A673 (cell line): ENCODE results near the gene HERPUD2. TPM values are rescaled to one million over a fixed set of nuclear protein-coding genes. Genes with fewer than 3 reads are reported as not detected.

Experiments
- BruUV-seq: library from RNA; stranded (reverse); fragments of 400-500 nt; replicated peaks from 2 replicates; lab custom pipeline; 2021; lab: Mats Ljungman, UMichigan
- CTCF ChIA-PET: fragments of 300-600 bp; sonication (Branson Sonifier 250); formaldehyde crosslinking; loops from one replicate; lab custom pipeline; 2022; ENCODE audit warnings: antibody characterized with exemption; lab: Charles Lee
- POLR2A ChIA-PET: fragments of 300-600 bp; sonication (Branson Sonifier 250); formaldehyde crosslinking; loops from one replicate; lab custom pipeline; 2022; ENCODE audit warnings: antibody characterized with exemption; ENCODE audit not compliant: low non-redundant PET; lab: Charles Lee
- DNase-seq: peaks from one replicate; pipeline ENCODE4 v3.0.0-alpha.2; 2015; ENCODE audit warnings: low spot score
- H3K27ac ChIP-seq: fragments of 200-600 bp; sonication (generic); 2 replicates; pipeline ENCODE4 v1.5.1; 2016; ENCODE audit warnings: mixed run types, low read depth, mild to moderate bottlenecking, mixed read lengths, antibody characterized with exemption, low read length; ENCODE audit not compliant: poor library complexity, severe bottlenecking
- H3K27me3 ChIP-seq: fragments of 200-600 bp; sonication (generic); replicated peaks from 2 replicates; pipeline ENCODE4 v1.6.1; 2017; ENCODE audit warnings: mixed run types, low read depth, mild to moderate bottlenecking, mixed read lengths, antibody characterized with exemption, low read length; ENCODE audit not compliant: insufficient read depth, poor library complexity
- H3K36me3 ChIP-seq: fragments of 200-600 bp; sonication (generic); 2 replicates; pipeline ENCODE4 v1.6.1; 2016; ENCODE audit warnings: mixed run types, mild to moderate bottlenecking, mixed read lengths, antibody characterized with exemption, low read length; ENCODE audit not compliant: insufficient read depth, poor library complexity, severe bottlenecking
- H3K4me1 ChIP-seq: fragments of 200-600 bp; sonication (generic); 2 replicates; pipeline ENCODE4 v1.6.1; 2017; ENCODE audit warnings: mixed run types, mild to moderate bottlenecking, mixed read lengths, antibody characterized with exemption, low read length; ENCODE audit not compliant: insufficient read depth, poor library complexity, severe bottlenecking
- H3K4me3 ChIP-seq: fragments of 200-600 bp; sonication (generic); 2 replicates; pipeline ENCODE4 v1.5.1; 2016; ENCODE audit warnings: low read depth, mixed run types, mild to moderate bottlenecking, mixed read lengths, low read length; ENCODE audit not compliant: poor library complexity, severe bottlenecking
- H3K9me3 ChIP-seq: fragments of 200-600 bp; sonication (generic); 2 replicates; pipeline ENCODE4 v1.6.1; 2016; ENCODE audit warnings: mixed run types, low read depth, mild to moderate bottlenecking, mixed read lengths, antibody characterized with exemption, low read length; ENCODE audit not compliant: poor library complexity, severe bottlenecking
- CTCF ChIP-seq: fragments of 300-800, 200-600 bp; sonication (generic); conservative IDR thresholded peaks from 2 replicates; pipeline ENCODE4 v1.5.1; 2017; ENCODE audit warnings: low read depth, mild to moderate bottlenecking, antibody characterized with exemption, low read length, moderate library complexity, mixed read lengths
- EZH2 ChIP-seq: fragments of 200-600 bp; sonication (generic); IDR thresholded peaks from 2 replicates; pipeline ENCODE4 v1.6.1; 2017; ENCODE audit warnings: borderline replicate concordance, low read depth, mild to moderate bottlenecking, mixed read lengths, antibody characterized with exemption, low read length; ENCODE audit not compliant: poor library complexity, severe bottlenecking
- intact Hi-C: fragments of 100-400 bp; cut with micrococcal nuclease; formaldehyde crosslinking; loops from one replicate; pipeline ENCODE4 v1.10.0; 2022; ENCODE audit not compliant: unreplicated experiment
- total RNA-seq: library from RNA; stranded (reverse); gene quantifications from 2 replicates; pipeline ENCODE4 v1.2.3, GENCODE V29; 2021

HERPUD2 gene
- total RNA-seq, 1 experiment from 2014 or later, result 23.3 TPM

GRCh38 chr7:35701287-35701900 is 6.5 kb upstream of the HERPUD2 start:
- DNase-seq, result no peak
- Histone ChIP-seq H3K27ac (no peak overlapping the region), H3K4me3 (no peak overlapping the region), H3K4me1 (peaks cover 11% of the 10 kb centered on the region), H3K36me3 (no peaks in the 10 kb centered on the region), H3K27me3 (no peaks in the 10 kb centered on the region), H3K9me3 (no peaks in the 10 kb centered on the region)
- intact Hi-C loops, result no loop called here
- TF ChIP-seq EZH2 (no peak), CTCF (no peak)
- BruUV-seq, result no TSS peak
- POLR2A ChIA-PET, result no interaction called here
- CTCF ChIA-PET, result no interaction called here

GRCh38 chr7:35700865-35701264 is 5.9 kb upstream of the HERPUD2 start:
- ChIA-PET CTCF (no interaction called here), POLR2A (no interaction called here)
- intact Hi-C loops, result no loop called here
- Histone ChIP-seq H3K4me1 (peaks cover 9% of the 10 kb centered on the region), H3K9me3 (no peaks in the 10 kb centered on the region), H3K27ac (no peak overlapping the region), H3K36me3 (no peaks in the 10 kb centered on the region), H3K27me3 (no peaks in the 10 kb centered on the region), H3K4me3 (no peak overlapping the region)
- no TSS peak for BruUV-seq
- no peak for TF ChIP-seq CTCF
- TF ChIP-seq EZH2, result no peak
- DNase-seq, result no peak

GRCh38 chr7:35700333-35700732 is 5.4 kb upstream of the HERPUD2 start:
- Histone ChIP-seq H3K9me3 (no peaks in the 10 kb centered on the region), H3K27me3 (no peaks in the 10 kb centered on the region), H3K4me3 (no peak overlapping the region), H3K36me3 (no peaks in the 10 kb centered on the region), H3K4me1 (peaks cover 8% of the 10 kb centered on the region), H3K27ac (no peak overlapping the region)
- ChIA-PET POLR2A (interaction anchor here (0.6 kb wide), 1 partner anchor 13 kb away, joined by 7 read pairs; no protein-coding TSS in a partner anchor), CTCF (interaction anchor here (0.6 kb wide), 1 partner anchor 1600 kb away, joined by 3 read pairs; no protein-coding TSS in a partner anchor)
- no TSS peak for BruUV-seq
- DNase-seq, result no peak
- no peak for TF ChIP-seq EZH2
- TF ChIP-seq CTCF, result no peak
- intact Hi-C loops, result no loop called here
